Subcutaneous abdominal adipose tissue (tissue), 5 donors: ENCODE data around the gene POLR3K.
A peak's percentile ranks its signal among the peaks of the same experiment; 100 is the strongest.
"Not testable (repeated sequence)": the region's sequence is repeated elsewhere in the genome, so short reads cannot be mapped to it uniquely, and the experiment has no call there.

Source experiments
- H3K27ac ChIP-seq: one replicate; pipeline ENCODE4 v1.7.0; 2013; ENCODE audit warnings: low read depth, mild to moderate bottlenecking, inconsistent platforms, low read length, moderate library complexity
- H3K27me3 ChIP-seq, 5 donors: one replicate each; pipeline ENCODE4 v1.7.0; 2013; ENCODE audit warnings: low read length in 5 of 5, inconsistent platforms in 1 of 5; ENCODE audit not compliant: control insufficient read depth in 5 of 5, insufficient read depth in 4 of 5
- H3K36me3 ChIP-seq, 5 donors: one replicate each; pipeline ENCODE4 v1.7.0; 2013; ENCODE audit warnings: low read length in 5 of 5; ENCODE audit not compliant: control insufficient read depth in 5 of 5, insufficient read depth in 5 of 5
- H3K4me1 ChIP-seq, 5 donors: one replicate each; pipeline ENCODE4 v1.7.0; 2013; ENCODE audit warnings: low read length in 5 of 5, mild to moderate bottlenecking in 3 of 5, moderate library complexity in 1 of 5; ENCODE audit not compliant: control insufficient read depth in 5 of 5, insufficient read depth in 5 of 5
- H3K4me3 ChIP-seq, 5 donors: one replicate each; pipeline ENCODE4 v1.7.0; 2013; ENCODE audit warnings: low read length in 5 of 5, low read depth in 1 of 5
- H3K9ac ChIP-seq, 5 donors: one replicate each; pipeline ENCODE4 v1.7.0; 2013; ENCODE audit warnings: low read length in 5 of 5, mild to moderate bottlenecking in 4 of 5, moderate library complexity in 3 of 5
- H3K9me3 ChIP-seq, 5 donors: one replicate each; pipeline ENCODE4 v1.7.0; 2013; ENCODE audit warnings: low read length in 5 of 5; ENCODE audit not compliant: control insufficient read depth in 5 of 5
- donor health status: healthy.
- donor health status: healthy.
- donor health status: healthy.
- donor health status: healthy.
- donor health status: healthy.

Gene POLR3K

DNA sequence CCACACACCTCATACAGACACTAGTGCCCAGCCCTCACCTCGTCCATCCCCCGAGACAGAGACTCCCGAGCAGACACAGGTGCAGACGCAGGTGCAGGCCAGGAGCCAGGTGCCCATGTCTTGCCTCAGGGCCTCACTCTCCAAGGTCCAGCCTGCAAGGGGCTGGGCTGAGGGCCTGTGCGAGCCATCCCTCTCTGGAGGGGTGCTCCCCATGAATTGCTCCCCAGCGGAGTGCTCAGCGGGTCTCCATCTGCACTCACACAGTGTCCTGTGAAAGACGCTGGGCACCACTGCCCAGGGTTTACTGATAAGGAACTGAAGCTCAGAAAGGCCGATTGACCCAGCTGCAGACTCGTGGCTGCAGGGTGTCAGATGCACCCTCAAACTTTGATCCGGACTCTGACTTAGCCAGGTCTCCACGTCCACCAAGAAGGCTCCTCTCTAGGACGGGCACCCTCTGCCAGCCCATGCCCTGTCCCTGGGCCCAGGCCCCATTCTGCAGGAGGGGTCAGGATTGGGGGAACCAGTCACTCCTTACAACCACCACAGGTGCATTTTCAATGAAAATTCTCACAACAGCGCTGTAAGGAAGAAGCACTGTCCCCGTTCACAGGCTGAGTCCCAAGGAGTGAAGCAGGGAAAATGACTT, 16.9 kb downstream of the POLR3K start:
- Histone ChIP-seq H3K27ac (no peak overlapping the region), H3K36me3 (no peaks in the 10 kb centered on the region), H3K27me3 (no peaks in the 10 kb centered on the region), H3K9me3 (no peaks in the 10 kb centered on the region), H3K9ac (peak overlapping the region in 1 of 5 donors; percentile 4), H3K4me1 (peaks cover 0 to 16% (median 7%) of the 10 kb centered on the region in 5 donors), H3K4me3 (no peak overlapping the region)

DNA sequence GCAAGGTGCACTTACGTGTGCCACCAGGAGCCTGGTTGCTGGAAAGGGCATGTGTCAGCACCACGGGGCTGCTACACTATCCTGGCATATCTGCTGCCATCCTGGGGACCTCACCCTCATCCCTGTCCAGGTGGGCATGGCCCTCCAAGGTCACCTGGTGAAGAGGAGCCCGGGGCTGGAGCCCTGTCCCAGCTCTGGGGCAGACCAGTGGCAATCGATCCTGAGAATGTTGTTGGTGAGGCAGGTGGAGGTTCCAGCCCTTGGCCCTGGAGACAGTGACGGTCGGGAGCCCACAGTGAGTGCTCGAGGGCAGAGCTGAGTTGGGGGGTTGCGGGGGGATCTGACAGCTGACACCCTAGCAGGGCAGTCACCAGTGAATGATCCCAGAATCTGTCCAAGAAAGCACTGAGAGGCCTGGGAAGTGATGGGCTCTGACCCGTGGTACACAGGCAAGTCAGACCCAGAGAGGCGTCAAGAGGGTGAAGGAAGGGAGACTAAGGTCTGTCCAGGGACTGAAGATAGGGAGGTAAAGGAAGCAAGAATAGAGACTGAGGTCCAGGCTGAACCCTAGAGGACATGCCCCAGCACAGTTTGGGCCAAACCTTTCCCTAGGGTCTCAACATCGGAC, 17.6 kb downstream of the POLR3K start:
- no peak overlapping the region for H3K9ac ChIP-seq
- no peak overlapping the region for H3K27ac ChIP-seq
- H3K9me3 ChIP-seq: no peaks in the 10 kb centered on the region
- H3K27me3 ChIP-seq: no peaks in the 10 kb centered on the region
- no peaks in the 10 kb centered on the region for H3K36me3 ChIP-seq
- peaks cover 0 to 16% (median 7%) of the 10 kb centered on the region in 5 donors for H3K4me1 ChIP-seq
- no peak overlapping the region for H3K4me3 ChIP-seq

DNA sequence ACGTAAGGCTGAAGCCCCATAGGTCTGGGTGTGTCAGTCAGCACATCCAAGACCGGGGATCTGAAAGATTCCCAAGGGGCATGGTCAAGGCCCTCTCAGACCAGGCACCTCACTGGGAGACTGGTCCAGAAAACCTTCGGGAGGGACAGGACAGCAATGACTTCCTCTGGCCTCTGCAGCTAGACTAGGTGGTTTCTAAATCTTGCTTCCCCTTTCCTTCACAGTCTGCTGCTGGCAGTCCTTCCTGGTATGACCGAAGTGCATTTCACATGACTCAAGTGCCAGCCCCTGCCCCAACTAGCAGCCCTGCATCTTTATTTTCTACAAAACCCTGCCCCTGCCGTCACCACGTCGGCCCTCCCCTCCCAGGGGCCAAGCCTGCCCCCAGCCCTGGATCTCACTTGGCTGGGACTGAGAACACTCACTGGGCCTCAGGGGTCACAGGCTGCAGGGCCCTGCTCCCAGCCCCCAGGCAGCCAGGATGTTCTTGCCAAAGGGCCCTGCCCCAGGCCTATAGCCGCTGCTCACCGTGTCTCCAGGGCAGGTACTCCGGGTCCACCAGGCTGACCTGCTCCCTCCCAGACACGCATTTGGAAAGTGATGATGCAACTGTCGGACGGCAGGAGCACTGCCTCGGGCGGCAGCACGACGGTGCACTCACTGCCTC, 18.3 kb downstream of the POLR3K start:
- no peak overlapping the region for H3K27ac ChIP-seq
- H3K4me1 ChIP-seq: peaks cover 0 to 16% (median 7%) of the 10 kb centered on the region in 5 donors

DNA sequence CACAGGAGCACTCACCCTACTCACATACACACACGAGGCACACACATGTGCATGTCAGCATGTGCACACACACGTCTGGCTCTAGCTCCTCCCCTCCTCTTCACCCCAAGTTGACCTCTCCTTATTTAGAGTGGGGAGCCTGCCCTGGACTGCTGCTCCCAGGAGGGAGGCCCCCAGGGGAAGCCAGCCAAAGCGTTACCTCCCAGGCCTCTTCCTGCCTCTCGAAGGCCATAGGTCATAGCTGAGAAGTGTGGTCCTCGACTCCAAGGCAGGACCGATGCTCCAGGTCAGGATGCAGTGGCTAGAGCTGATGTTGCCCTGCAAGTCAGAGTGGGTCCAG, 18.8 kb downstream of the POLR3K start:
- Histone ChIP-seq H3K4me3 (no peak overlapping the region), H3K36me3 (no peaks in the 10 kb centered on the region), H3K27me3 (no peaks in the 10 kb centered on the region), H3K9ac (no peak overlapping the region), H3K27ac (no peak overlapping the region), H3K4me1 (peaks cover 0 to 16% (median 7%) of the 10 kb centered on the region in 5 donors), H3K9me3 (no peaks in the 10 kb centered on the region)

More for the DNA sequence above, 18.3 kb downstream of the POLR3K start:
- H3K9me3 ChIP-seq: no peaks in the 10 kb centered on the region
- H3K4me3 ChIP-seq: no peak overlapping the region
- no peaks in the 10 kb centered on the region for H3K36me3 ChIP-seq
- no peak overlapping the region for H3K9ac ChIP-seq
- no peaks in the 10 kb centered on the region for H3K27me3 ChIP-seq

DNA sequence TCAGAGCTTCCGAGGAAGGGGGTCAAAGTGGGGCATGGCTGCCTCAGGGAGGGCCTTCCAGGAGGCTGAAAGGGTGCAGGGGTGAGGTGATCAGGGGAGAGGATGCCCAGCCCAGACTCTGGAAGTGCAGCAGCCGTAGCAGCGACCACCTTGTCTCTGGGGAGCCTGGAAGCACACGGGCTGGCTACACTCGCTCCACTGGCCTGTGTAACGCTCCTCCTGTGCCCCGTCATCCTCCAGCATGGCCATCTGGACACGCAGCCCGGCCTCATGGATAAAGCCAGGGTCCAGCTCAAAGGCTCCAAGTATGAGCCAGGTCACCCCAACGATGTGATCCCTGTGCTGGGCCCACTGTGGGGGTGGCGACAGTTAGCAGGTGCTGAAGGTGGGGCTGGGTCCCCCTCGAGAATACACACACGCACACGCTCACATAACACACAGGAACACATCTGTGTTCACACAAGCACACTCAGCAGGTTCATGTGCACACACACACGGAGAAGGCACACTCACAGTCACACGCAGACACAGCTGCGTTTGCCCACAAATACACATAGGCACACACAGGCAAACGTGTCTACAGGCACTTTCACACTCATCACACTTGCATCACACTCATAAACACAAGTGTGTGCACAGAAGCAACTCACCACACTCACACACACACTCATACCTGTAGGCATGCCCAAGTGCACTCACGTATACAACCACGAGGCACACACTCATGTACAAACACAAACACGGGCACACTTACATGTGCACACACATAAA, 19.3 kb downstream of the POLR3K start:
- Histone ChIP-seq H3K9me3 (no peaks in the 10 kb centered on the region), H3K4me1 (peaks cover 0 to 16% (median 7%) of the 10 kb centered on the region in 5 donors), H3K4me3 (no peak overlapping the region), H3K27ac (no peak overlapping the region), H3K9ac (no peak overlapping the region), H3K27me3 (no peaks in the 10 kb centered on the region), H3K36me3 (no peaks in the 10 kb centered on the region)

DNA sequence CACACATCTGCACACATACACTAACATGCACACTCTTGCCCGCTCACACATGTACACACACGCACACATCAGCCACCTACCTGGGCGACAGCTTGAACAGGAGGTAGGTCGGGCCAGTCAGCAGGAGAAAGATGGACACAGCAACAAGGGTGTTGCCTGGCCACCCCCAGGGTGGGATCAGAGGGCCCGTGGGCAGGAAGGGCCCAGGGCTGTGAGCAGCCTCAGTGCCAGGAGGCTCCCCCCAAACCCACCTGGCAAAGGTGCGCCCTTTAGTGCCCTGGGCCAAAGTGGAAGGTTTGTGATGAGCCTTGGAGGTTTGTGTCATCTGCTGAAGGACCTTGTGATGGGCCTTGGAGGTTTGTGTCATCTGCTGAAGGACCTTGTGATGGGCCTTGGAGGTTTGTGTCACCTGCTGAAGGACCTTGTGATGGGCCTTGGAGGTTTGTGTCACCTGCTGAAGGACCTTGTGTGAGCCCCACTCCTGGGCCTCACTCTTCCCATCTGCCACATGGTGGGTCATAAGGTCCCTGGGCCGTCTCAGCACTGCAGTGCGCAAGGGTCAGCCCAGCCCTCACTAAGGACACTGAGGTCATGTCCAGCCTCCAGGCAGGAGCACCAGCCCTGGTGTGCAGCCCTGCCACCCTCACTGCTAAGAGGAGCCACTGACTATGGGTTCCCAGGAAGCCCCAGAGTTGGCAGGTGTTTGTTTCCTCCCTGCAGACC, 20.1 kb downstream of the POLR3K start:
- not testable (repeated sequence) for H3K9me3 ChIP-seq, H3K9ac ChIP-seq, H3K27me3 ChIP-seq, H3K4me3 ChIP-seq, H3K36me3 ChIP-seq, H3K27ac ChIP-seq
- peaks cover 0 to 16% (median 7%) of the 10 kb centered on the region in 5 donors for H3K4me1 ChIP-seq

DNA sequence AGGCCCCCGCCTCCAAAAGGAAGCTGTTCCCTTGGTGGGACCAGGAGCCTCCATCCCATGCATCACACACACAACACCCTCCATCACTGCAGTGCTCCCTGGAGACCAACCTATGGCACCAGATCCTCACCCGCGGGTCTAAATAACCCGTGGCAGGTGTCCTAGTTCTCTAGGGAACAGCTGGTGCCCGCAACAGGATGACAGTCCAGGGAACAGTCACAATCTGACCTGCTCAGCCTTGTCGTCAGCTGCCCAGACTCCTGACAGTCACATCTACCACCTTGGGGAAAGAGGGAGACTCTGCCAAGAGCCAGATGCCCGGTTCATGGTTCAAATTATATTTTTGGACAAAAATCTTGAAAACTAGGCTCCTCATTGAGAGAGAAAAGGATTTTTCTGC, 22.8 kb downstream of the POLR3K start:
- not testable (repeated sequence) for H3K36me3 ChIP-seq, H3K9me3 ChIP-seq, H3K9ac ChIP-seq, H3K27me3 ChIP-seq, H3K4me3 ChIP-seq, H3K27ac ChIP-seq
- peaks cover 0 to 16% (median 7%) of the 10 kb centered on the region in 5 donors for H3K4me1 ChIP-seq

- H3K4me3 ChIP-seq, H3K4me1 ChIP-seq, H3K9me3 ChIP-seq, H3K9ac ChIP-seq, H3K27me3 ChIP-seq, H3K27ac ChIP-seq, H3K36me3 ChIP-seq: not testable (repeated sequence)
Measured at GRCh38 chr16:25926-26348, 27.5 kb downstream of the POLR3K start.

DNA sequence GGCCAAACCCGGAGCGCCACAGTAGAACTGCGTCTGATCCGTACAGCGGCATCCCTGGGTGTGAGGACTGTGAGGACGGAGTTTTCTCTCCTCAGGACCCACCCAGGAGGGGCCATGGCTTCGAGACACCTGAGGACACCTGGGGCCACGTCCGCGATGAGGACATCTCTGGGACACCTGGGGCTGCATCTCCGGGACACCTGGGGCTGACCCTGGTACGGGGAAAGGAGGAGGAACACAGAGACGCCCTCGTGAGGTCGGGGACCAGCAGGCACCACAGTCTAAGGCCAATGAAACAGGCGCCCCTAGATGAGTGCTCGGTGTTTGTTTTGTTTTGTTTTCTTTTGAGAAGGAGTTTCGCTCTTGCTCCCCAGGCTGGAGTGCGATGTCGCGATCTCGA, 29.3 kb downstream of the POLR3K start:
- H3K36me3 ChIP-seq, H3K27ac ChIP-seq, H3K9ac ChIP-seq, H3K4me3 ChIP-seq, H3K4me1 ChIP-seq, H3K27me3 ChIP-seq, H3K9me3 ChIP-seq: not testable (repeated sequence)
